Measurements from ENCODE around the gene REEP2. TPM values are rescaled to one million over a fixed set of nuclear protein-coding genes. Genes with fewer than 3 reads are reported as not detected.

Gene REEP2
- total RNA-seq, 1 donor: 2.2 TPM

DNA sequence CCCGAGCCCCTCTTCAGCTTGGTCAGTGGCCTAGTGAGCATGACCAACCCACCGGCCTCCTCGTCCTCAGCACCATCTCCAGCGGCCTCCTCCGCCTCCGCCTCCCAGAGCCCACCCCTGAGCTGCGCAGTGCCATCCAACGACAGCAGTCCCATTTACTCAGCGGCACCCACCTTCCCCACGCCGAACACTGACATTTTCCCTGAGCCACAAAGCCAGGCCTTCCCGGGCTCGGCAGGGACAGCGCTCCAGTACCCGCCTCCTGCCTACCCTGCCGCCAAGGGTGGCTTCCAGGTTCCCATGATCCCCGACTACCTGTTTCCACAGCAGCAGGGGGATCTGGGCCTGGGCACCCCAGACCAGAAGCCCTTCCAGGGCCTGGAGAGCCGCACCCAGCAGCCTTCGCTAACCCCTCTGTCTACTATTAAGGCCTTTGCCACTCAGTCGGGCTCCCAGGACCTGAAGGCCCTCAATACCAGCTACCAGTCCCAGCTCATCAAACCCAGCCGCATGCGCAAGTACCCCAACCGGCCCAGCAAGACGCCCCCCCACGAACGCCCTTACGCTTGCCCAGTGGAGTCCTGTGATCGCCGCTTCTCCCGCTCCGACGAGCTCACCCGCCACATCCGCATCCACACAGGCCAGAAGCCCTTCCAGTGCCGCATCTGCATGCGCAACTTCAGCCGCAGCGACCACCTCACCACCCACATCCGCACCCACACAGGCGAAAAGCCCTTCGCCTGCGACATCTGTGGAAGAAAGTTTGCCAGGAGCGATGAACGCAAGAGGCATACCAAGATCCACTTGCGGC lies 28.2 kb downstream of the REEP2 start:
- H3K27ac ChIP-seq (ENCODE audit: low read depth, low read length): peak overlapping the region; percentile 73
- H3K27me3 ChIP-seq (ENCODE audit: insufficient read depth, low read length): no peaks in the 10 kb centered on the region
- H4K20me1 ChIP-seq (ENCODE audit: insufficient read depth, low read length): peaks cover 47% of the 10 kb centered on the region
- no peak for DNase-seq (ENCODE audit: insufficient read length, low spot score, missing footprints)
- no peaks in the 10 kb centered on the region for H3K9me3 ChIP-seq (ENCODE audit: low read depth, low read length)
- peaks cover 28% of the 10 kb centered on the region for H3K79me2 ChIP-seq (ENCODE audit: insufficient read depth, low read length)
- H3K4me3 ChIP-seq (ENCODE audit: insufficient read depth, low read length): peak overlapping the region; percentile 92
- peaks cover 24% of the 10 kb centered on the region for H3K4me1 ChIP-seq (ENCODE audit: insufficient read depth, low read length)
- peaks cover 28% of the 10 kb centered on the region for H3K36me3 ChIP-seq (ENCODE audit: insufficient read depth, low read length)
- TF ChIP-seq, protein P1, sequence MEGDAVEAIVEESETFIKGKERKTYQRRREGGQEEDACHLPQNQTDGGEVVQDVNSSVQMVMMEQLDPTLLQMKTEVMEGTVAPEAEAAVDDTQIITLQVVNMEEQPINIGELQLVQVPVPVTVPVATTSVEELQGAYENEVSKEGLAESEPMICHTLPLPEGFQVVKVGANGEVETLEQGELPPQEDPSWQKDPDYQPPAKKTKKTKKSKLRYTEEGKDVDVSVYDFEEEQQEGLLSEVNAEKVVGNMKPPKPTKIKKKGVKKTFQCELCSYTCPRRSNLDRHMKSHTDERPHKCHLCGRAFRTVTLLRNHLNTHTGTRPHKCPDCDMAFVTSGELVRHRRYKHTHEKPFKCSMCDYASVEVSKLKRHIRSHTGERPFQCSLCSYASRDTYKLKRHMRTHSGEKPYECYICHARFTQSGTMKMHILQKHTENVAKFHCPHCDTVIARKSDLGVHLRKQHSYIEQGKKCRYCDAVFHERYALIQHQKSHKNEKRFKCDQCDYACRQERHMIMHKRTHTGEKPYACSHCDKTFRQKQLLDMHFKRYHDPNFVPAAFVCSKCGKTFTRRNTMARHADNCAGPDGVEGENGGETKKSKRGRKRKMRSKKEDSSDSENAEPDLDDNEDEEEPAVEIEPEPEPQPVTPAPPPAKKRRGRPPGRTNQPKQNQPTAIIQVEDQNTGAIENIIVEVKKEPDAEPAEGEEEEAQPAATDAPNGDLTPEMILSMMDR (IDR thresholded peaks at IDR 0.05; ENCODE audit: extremely low read depth, low read depth, low read length): no peak
- H3K4me2 ChIP-seq (ENCODE audit: insufficient read depth, low read length): peak overlapping the region; percentile 85
- no peak overlapping the region for H2AFZ ChIP-seq (ENCODE audit: low read length)

DNA sequence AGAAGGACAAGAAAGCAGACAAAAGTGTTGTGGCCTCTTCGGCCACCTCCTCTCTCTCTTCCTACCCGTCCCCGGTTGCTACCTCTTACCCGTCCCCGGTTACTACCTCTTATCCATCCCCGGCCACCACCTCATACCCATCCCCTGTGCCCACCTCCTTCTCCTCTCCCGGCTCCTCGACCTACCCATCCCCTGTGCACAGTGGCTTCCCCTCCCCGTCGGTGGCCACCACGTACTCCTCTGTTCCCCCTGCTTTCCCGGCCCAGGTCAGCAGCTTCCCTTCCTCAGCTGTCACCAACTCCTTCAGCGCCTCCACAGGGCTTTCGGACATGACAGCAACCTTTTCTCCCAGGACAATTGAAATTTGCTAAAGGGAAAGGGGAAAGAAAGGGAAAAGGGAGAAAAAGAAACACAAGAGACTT lies 28.9 kb downstream of the REEP2 start:
- TF ChIP-seq, protein P1 (IDR thresholded peaks at IDR 0.05; ENCODE audit: extremely low read depth, low read depth, low read length): no peak
- Histone ChIP-seq H3K27ac (ENCODE audit: low read depth, low read length) (peak overlapping the region; percentile 73), H3K79me2 (ENCODE audit: insufficient read depth, low read length) (peaks cover 28% of the 10 kb centered on the region), H4K20me1 (ENCODE audit: insufficient read depth, low read length) (peaks cover 47% of the 10 kb centered on the region), H3K36me3 (ENCODE audit: insufficient read depth, low read length) (peaks cover 28% of the 10 kb centered on the region), H3K9me3 (ENCODE audit: low read depth, low read length) (no peaks in the 10 kb centered on the region), H2AFZ (ENCODE audit: low read length) (no peak overlapping the region), H3K4me2 (ENCODE audit: insufficient read depth, low read length) (peak overlapping the region; percentile 85), H3K4me3 (ENCODE audit: insufficient read depth, low read length) (peak overlapping the region; percentile 92), H3K27me3 (ENCODE audit: insufficient read depth, low read length) (no peaks in the 10 kb centered on the region), H3K4me1 (ENCODE audit: insufficient read depth, low read length) (peaks cover 24% of the 10 kb centered on the region)
- DNase-seq (ENCODE audit: insufficient read length, low spot score, missing footprints): no peak

DNA sequence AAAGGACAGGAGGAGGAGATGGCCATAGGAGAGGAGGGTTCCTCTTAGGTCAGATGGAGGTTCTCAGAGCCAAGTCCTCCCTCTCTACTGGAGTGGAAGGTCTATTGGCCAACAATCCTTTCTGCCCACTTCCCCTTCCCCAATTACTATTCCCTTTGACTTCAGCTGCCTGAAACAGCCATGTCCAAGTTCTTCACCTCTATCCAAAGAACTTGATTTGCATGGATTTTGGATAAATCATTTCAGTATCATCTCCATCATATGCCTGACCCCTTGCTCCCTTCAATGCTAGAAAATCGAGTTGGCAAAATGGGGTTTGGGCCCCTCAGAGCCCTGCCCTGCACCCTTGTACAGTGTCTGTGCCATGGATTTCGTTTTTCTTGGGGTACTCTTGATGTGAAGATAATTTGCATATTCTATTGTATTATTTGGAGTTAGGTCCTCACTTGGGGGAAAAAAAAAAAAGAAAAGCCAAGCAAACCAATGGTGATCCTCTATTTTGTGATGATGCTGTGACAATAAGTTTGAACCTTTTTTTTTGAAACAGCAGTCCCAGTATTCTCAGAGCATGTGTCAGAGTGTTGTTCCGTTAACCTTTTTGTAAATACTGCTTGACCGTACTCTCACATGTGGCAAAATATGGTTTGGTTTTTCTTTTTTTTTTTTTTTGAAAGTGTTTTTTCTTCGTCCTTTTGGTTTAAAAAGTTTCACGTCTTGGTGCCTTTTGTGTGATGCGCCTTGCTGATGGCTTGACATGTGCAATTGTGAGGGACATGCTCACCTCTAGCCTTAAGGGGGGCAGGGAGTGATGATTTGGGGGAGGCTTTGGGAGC lies 29.5 kb downstream of the REEP2 start:
- peak overlapping the region; percentile 92 for H3K4me3 ChIP-seq (ENCODE audit: insufficient read depth, low read length)
- H2AFZ ChIP-seq (ENCODE audit: low read length): no peak overlapping the region
- TF ChIP-seq, protein P1 (IDR thresholded peaks at IDR 0.05; ENCODE audit: extremely low read depth, low read depth, low read length): no peak
- H3K27ac ChIP-seq (ENCODE audit: low read depth, low read length): peak overlapping the region; percentile 73
- H3K27me3 ChIP-seq (ENCODE audit: insufficient read depth, low read length): no peaks in the 10 kb centered on the region
- no peaks in the 10 kb centered on the region for H3K9me3 ChIP-seq (ENCODE audit: low read depth, low read length)
- H3K4me2 ChIP-seq (ENCODE audit: insufficient read depth, low read length): peak overlapping the region; percentile 85
- no peak for DNase-seq (ENCODE audit: insufficient read length, low spot score, missing footprints)
- peaks cover 47% of the 10 kb centered on the region for H4K20me1 ChIP-seq (ENCODE audit: insufficient read depth, low read length)
- peaks cover 28% of the 10 kb centered on the region for H3K79me2 ChIP-seq (ENCODE audit: insufficient read depth, low read length)
- peaks cover 28% of the 10 kb centered on the region for H3K36me3 ChIP-seq (ENCODE audit: insufficient read depth, low read length)
- H3K4me1 ChIP-seq (ENCODE audit: insufficient read depth, low read length): peaks cover 20% of the 10 kb centered on the region

All from osteoblast (primary cell).